GM21737 (cell line): Measurements from ENCODE around the gene UBE2O.
A peak's percentile ranks its signal among the peaks of the same experiment; 100 is the strongest.

Experiments used
- ATAC-seq: cut with Tn5 transposase; IDR thresholded peaks from one replicate; pipeline ENCODE4 v1.9.1; 2021; ENCODE audit warnings: mild to moderate bottlenecking, moderate library complexity; ENCODE audit not compliant: unreplicated experiment

The UBE2O gene

DNA sequence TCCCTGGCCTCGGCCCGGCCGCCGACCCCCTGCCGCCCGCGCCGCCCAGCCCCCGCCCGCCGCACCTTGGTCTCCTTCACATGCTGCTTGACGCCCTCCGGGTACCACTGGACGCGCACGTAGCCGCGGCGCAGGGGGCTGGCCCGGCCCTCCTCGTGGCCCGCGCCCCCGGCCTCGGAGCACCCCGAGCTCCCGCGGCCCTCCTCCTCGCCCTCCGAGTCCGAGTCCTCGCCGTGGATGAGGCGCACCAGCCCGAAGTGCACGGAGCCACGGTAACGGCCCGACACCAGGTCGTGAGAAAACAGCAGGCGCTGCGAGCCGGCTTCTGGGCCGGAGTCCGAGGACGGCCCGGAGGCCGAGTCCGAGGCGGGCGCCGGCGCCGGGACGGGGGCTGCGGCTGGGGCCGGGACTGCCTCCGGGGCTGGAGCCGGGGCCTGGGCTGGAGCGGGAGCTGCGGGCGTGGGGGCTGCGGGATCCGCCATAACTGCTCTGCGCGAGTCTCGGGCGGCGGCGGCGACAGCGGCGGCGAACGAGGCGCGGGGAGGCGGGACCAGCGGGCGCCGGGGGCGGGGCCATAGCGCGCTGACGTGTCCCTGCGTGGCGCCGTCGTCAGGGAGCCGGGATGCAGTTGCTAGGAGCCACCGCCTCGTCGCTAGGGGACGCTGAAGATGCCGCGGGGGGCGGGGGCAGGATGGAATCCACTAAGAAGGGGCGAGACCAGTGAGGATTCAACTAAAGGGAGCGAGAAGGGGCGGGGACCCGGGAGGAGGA lies at the start of gene UBE2O:
TSS of gene UBE2O (minus strand) at position 493 of the 771 bp plus-strand sequence. CDS start at position 482, 11 bp downstream.
- peak; percentile 80 for ATAC-seq

DNA sequence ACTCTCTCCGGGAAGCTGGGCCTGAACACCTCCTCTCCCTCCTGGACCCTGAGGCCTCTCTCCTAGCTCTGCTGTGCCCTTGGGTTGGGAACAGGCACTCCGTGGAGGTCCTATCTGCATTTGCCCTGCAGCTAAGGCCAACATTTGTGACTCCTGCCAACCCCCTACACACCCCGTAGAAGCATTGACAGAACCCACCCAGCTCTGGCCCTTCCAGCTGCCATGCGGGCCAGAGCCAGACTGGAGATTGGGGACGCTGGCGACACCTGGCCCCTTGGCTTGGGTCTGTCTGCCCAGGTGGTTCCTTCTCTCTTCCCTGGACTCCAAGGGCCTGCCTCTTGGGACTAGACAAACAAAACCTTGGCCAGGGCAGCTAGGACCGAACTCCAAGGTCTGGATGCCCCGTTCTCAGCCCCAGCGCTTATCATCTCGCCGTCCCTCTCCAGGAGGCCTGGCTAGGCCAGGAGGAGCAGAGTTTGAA lies 48.9 kb upstream of the UBE2O start:
- no peak for ATAC-seq

- ATAC-seq, result peak; percentile 58
Observed at GRCh38 chr17:76501018-76501826, 48.3 kb upstream of the UBE2O start, which contains the start of gene RHBDF2. TSS of gene RHBDF2 (minus strand) at chr17:76501423. CDS start at chr17:76481524, 19,899 bp downstream.

DNA sequence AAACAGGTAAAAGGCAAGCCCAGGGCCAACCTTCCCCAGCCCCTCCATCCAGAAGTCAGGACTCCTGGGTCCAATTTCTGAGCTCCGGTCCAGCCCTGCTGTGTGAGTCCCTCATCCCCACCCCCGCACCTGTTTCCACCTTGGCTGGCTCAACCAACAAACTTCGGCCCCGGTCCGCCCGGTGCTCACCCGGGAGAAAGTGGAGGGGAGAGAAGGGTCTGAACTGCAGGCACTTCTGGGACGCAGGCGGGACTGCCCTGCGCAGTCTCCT lies 47.7 kb upstream of the UBE2O start:
- peak; percentile 1 for ATAC-seq

GRCh38 chr17:76500074-76500746 lies 47.3 kb upstream of the UBE2O start:
- no peak for ATAC-seq

DNA sequence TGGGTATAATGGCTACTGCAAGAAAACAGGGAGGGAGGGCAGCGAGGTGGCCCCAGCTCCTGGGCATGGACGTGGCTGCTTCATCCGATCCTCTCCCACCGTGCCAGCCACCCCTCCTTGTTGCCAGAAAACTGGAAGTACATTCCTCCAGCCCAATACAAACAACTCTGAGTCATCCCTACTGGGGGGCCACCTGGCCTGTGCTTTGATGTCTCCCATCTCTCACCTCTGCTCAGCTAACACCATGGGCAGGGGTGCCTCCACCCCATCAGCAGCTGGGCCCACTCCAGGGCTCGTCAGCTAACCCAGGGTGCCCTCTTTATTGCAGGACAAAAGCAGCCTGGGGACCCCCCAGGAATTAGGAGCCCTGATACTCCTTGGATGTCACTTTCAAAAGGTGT lies 46.3 kb upstream of the UBE2O start:
- no peak for ATAC-seq

- no peak for ATAC-seq
Observed at GRCh38 chr17:76498876-76499251, 45.9 kb upstream of the UBE2O start.

DNA sequence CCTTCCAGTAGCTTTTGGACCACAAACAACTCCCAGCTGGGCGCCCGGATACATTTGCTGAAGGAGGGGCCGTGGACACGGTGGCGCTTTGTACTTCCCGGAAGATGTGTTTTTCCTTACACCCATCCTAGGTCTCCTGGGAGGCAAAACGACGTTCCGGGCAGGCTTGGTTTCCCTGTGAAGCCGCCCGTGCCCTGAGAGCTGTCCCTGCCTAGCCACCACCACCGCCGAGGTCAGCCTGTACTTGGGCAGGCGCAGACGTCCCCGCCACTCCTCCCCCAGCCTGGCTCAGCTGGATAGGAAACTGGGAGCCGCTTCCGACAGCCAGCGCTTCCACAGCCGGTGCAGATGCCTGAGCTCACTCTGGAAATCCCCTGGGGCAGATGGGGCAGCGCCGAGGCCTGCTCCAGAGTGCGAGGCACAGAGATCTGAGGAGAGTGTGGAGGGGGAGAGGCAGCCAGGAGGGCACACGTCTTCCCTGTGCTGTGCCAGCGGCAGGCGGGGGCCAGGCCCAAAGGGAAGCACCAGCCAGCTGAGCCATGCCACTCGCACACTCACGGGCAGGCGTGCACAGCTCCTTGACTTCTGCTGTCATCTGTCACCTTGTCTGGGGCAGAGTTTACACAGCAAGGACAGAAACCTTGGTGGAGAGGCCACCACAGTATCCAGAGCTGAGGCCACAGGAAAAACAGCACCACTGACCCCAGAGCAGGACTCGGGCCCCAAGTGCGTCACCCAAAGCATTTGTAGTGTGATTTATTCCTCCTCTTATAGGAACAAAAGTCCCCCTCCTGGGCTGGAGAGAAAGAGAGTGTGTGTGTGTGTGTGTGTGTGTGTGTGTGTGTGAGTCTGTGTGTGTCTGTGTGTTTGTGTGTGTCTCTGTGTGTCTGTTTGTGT lies 45.3 kb upstream of the UBE2O start:
- ATAC-seq, result no peak

DNA sequence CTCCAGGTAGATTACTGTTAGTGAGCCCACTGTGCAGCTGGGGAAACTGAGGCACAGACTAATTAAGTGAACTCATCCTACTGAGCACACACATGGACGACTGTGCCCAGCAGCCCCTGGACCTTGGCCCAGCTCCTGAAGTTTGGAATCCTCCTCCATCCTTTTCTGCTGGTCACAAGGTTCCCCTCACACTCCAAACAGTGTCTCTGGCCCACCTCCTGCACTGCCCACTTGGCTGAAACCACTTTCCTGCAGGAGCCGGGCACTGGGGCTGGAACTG lies 44.7 kb upstream of the UBE2O start:
- ATAC-seq, result no peak

DNA sequence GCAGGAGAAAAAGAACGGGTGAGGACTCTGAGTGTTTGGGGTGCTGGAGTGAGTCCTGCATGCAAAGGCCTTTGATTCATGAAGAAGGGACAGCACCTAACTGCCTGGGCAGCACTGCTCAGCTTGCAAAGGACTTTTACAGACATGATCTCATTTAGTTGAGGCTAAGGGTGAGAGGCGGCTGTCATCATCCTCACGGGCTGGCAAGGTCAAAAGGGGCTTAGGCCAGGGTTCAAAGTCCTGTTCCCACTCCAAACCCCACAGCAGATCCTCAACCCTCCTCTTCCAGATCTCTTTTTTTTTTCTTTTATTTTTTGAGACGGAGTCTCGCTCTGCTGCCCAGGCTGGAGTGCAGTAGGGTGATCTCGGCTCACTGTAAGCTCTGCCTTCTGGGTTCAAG lies 43.5 kb upstream of the UBE2O start:
- no peak for ATAC-seq

DNA sequence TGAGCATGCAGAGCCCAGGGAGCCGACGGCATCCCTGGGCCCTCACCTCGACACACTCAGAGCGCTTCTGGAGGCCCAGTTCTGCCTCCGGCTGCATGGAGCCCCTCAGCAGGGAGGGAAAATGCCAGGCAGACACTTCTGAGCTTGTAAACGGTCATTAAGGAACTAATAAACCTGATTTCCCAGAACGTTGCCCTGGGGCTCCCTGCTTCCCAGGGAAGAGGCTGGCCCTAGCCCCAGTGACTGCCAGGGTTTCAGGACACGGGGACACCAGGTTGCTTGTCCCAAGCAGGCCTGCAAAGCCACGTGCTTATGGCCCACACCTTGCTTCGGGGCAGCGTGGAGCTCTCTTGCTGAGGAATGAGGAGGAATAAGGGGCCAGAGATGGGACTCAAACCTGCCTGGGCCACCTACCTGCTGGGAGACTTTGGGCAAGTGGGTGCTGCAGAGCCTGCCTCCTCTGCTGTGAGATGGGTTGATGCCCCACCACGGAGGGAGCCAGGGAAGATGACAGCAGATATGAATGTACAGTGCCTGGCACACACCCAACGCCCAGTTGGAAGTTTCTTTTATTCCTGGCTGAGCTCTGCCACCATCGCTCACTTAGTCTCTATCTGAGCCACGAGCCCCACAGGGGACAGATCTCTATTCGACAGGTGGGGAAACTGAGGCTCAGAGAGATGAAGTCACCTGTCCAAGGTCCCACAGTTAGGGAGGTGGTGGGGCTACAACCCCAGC lies 42.9 kb upstream of the UBE2O start:
- ATAC-seq, result no peak

DNA sequence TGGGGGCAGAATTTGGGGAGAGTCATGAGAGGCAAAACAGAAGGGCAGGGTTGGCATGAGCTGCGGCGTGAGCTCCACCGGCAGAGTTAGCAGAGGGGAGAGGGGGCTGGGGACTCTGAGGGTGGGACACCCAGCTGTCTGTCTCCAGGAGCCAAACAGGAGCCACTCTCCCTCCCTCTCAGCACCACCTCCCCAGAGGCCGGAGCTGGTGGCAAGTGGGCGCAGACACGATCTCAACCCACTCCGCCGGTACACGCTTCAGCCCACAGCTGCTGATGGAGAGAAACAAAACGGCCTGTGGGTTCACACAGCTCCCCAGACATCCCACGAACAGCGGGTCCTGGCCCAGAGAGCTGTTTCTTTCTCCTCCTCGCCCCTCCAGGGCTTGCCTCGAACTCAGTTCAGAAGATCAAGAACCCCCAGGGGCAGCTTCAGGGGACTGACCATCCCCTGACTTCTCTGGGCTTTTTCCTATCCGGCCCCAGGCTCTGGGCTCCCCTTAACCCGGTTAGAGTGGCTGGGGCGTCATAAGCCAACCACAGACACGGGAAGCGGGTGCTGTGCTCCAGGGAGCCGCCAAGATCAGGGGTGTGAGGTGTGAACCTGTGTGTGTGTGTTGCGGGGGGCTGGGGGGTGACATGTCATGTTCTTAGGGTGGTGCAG lies 40.7 kb upstream of the UBE2O start:
- no peak for ATAC-seq

DNA sequence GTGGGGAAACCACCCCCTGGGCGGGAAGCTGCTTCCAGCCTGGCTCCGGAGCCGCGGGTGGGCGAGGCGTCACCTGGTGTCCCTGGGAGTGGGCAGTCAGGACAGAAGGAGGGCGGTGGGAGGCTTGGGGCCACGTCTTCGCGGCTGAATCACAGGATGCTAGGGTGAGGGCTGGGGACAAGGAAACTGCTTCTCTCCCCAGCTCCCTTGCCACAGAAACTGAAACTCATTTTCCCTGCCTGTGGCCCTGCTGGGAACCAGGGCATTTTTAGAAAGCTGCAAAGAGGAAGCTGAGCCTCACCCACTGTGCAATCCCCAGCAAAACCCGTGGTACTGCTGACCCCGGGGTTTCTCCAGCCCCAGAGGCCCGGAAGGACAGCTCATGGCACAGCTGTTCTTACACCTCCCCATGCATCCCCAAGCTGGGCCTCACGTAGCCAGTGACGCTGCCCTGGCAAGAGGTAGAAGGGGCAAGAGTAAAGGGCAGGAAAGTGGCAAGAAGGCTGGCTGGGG lies 40.1 kb upstream of the UBE2O start:
- peak; percentile 36 for ATAC-seq

DNA sequence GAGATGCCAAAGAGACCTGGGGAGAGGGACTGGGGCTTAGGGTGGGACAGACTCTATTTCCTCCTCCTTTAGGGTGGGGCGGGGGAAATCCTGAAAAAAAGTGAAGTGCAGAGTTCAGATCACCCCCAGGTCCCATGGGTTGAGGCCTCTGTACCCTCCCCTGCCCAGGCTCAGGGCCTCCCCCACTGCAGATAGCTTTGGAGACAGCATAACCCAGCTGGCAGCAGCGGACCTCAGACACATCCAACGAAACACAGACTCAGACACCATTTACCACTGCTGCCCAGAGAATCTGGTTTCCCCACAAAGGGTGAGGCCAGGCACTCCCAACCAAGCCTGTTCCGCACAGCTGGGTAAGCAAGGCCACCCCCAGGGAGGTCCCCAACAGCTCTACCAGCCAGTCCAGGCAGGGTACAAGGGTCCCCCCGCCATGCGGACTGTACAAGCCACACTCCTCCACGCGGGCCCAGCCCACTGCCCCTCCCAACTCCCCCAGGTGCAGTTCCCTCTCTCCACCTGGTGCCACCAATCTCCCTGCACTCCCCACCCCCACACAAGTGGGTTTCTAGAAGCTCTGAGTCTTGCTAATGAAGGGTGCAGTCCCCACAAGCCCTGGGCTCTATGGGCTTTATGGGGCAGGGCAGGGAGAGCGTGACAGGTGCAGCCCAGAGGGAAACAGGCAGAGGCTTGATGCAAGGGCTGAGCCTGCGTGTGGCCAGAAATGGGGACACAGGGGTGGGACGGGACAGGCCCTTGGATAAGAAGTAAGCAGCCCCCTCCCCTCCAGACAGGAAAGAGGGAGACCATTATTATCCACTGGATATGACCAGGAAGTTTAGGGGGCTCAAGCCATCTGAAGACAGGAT lies 39.4 kb upstream of the UBE2O start:
- peak; percentile 34 for ATAC-seq

GRCh38 chr17:76491271-76492122 lies 38.5 kb upstream of the UBE2O start:
- ATAC-seq, result peak; percentile 4

- ATAC-seq, result no peak
Observed at GRCh38 chr17:76490112-76490710, 37.3 kb upstream of the UBE2O start.
